ENCODE measurements around the gene SCEL.

- no peak for TF ChIP-seq CTCF (IDR thresholded peaks at IDR 0.05; ENCODE audit: control extremely low read depth in 1 of 3, insufficient read depth in 1 of 3, low read depth in 1 of 3, low read length in 3 of 3)
- no peak for TF ChIP-seq MAX (IDR thresholded peaks at IDR 0.05)
- no peak for TF ChIP-seq TBP (IDR thresholded peaks at IDR 0.05; ENCODE audit: low read depth, low read length)
- no peak for TF ChIP-seq EZH2 (IDR thresholded peaks at IDR 0.05; ENCODE audit: low read depth, low read length, severe bottlenecking)
- TF ChIP-seq HDAC6 (IDR thresholded peaks at IDR 0.05; ENCODE audit: low read depth, low read length), result no peak
- no peak for TF ChIP-seq POLR2AphosphoS5 (IDR thresholded peaks at IDR 0.05; ENCODE audit: low read depth, low read length)
- no peak for TF ChIP-seq MAFK (IDR thresholded peaks at IDR 0.05; ENCODE audit: low read depth, low read length)
- TF ChIP-seq POLR2A (IDR thresholded peaks at IDR 0.05; ENCODE audit: control extremely low read depth in 1 of 2, low read depth in 2 of 2, low read length in 2 of 2), result no peak
- TF ChIP-seq SUZ12 (IDR thresholded peaks at IDR 0.05; ENCODE audit: low read length), result no peak
- TF ChIP-seq TAF1 (IDR thresholded peaks at IDR 0.05; ENCODE audit: low read depth, low read length), result no peak
- no peak for TF ChIP-seq CBX5 (IDR thresholded peaks at IDR 0.05; ENCODE audit: low read depth, low read length)
- no peak for TF ChIP-seq E2F6 (IDR thresholded peaks at IDR 0.05)
These were observed 1.4 kb upstream of the SCEL start for GRCh38 chr13:77533875-77534788.
